ENCODE results near the gene ACOT9. TPM values are rescaled to one million over a fixed set of nuclear protein-coding genes. Genes with fewer than 3 reads are reported as not detected.
"Not testable (repeated sequence)": the region's sequence is repeated elsewhere in the genome, so short reads cannot be mapped to it uniquely, and the experiment has no call there.

The ACOT9 gene
- total RNA-seq, 3 donors from 2014 or later = 15.6 to 30.3 (median 22.8) TPM

- peak; percentile 22 for TF ChIP-seq CTCF (IDR thresholded peaks at IDR 0.05)
- ATAC-seq (peak; percentile 73), DNase-seq (peak in 2 of 3 donors; percentile 31 to 56)
- intact Hi-C loops (cut with DNase I, micrococcal nuclease) = loop anchor here (10.0 kb wide), 1 partner anchor 210 kb away; the partner anchor contains the start of genes APOO (in 2 of the 2) and CXorf58 (in 2 of the 2)
- H3K4me1 ChIP-seq (ENCODE audit: low read depth) = no peaks in the 10 kb centered on the region
- H3K4me3 ChIP-seq = no peak overlapping the region
- H3K9me3 ChIP-seq = no peaks in the 10 kb centered on the region
- no peaks in the 10 kb centered on the region for H3K36me3 ChIP-seq (ENCODE audit: low read depth)
Measured at GRCh38 chrX:23694606-23695005, 48.5 kb downstream of the ACOT9 start.

- TF ChIP-seq CTCF (IDR thresholded peaks at IDR 0.05) = no peak
- intact Hi-C loops (cut with DNase I, micrococcal nuclease) = loop anchor here (10.0 kb wide), 1 partner anchor 213 kb away; the partner anchor contains the start of genes APOO (in 2 of the 2) and CXorf58 (in 2 of the 2)
- no peak for ATAC-seq
Measured at GRCh38 chrX:23692166-23692565, 50.9 kb downstream of the ACOT9 start.

GRCh38 chrX:23676486-23676885 lies 66.6 kb downstream of the ACOT9 start:
- ATAC-seq; H3K9me3 ChIP-seq; H3K4me1 ChIP-seq (ENCODE audit: low read depth); intact Hi-C loops (cut with DNase I, micrococcal nuclease); H3K36me3 ChIP-seq (ENCODE audit: low read depth); H3K4me3 ChIP-seq; DNase-seq: not testable (repeated sequence)

More at GRCh38 chrX:23692166-23692565, 50.9 kb downstream of the ACOT9 start:
- H3K9me3 ChIP-seq = no peaks in the 10 kb centered on the region
- DNase-seq = no peak
- H3K4me3 ChIP-seq = no peak overlapping the region
- H3K4me1 ChIP-seq (ENCODE audit: low read depth) = no peaks in the 10 kb centered on the region
- H3K36me3 ChIP-seq (ENCODE audit: low read depth) = no peaks in the 10 kb centered on the region

GRCh38 chrX:23673108-23673507 lies 70.0 kb downstream of the ACOT9 start:
- no peak overlapping the region for H3K4me3 ChIP-seq
- no peak for TF ChIP-seq CTCF (IDR thresholded peaks at IDR 0.05)
- no peaks in the 10 kb centered on the region for H3K4me1 ChIP-seq (ENCODE audit: low read depth)
- H3K9me3 ChIP-seq = no peaks in the 10 kb centered on the region
- ATAC-seq (no peak), DNase-seq (no peak)
- intact Hi-C loops (cut with DNase I, micrococcal nuclease) = no loop called here
- no peaks in the 10 kb centered on the region for H3K36me3 ChIP-seq (ENCODE audit: low read depth)

- Histone ChIP-seq H3K4me1 (ENCODE audit: low read depth) (no peaks in the 10 kb centered on the region), H3K36me3 (ENCODE audit: low read depth) (no peaks in the 10 kb centered on the region), H3K4me3 (no peak overlapping the region), H3K9me3 (no peaks in the 10 kb centered on the region)
- DNase-seq (no peak), ATAC-seq (no peak)
- TF ChIP-seq CTCF (IDR thresholded peaks at IDR 0.05) = no peak
- intact Hi-C loops (cut with DNase I, micrococcal nuclease) = no loop called here
Measured at GRCh38 chrX:23670528-23670927, 72.5 kb downstream of the ACOT9 start.

- no peak for TF ChIP-seq CTCF (IDR thresholded peaks at IDR 0.05)
- no peaks in the 10 kb centered on the region for H3K9me3 ChIP-seq
- H3K36me3 ChIP-seq (ENCODE audit: low read depth) = no peaks in the 10 kb centered on the region
- intact Hi-C loops (cut with DNase I, micrococcal nuclease) = no loop called here
- H3K4me1 ChIP-seq (ENCODE audit: low read depth) = no peaks in the 10 kb centered on the region
- ATAC-seq (no peak), DNase-seq (no peak)
- H3K4me3 ChIP-seq = no peak overlapping the region
Measured at GRCh38 chrX:23668335-23668734, 74.7 kb downstream of the ACOT9 start.

Data from mucosa of descending colon (tissue), 3 donors.